Activated T-helper 1 cell treated with anti-CD3 and anti-CD28 coated beads, Interleukin-2, amount 50 U/mL, for 16 hours (primary cell): ENCODE results near the gene ILKAP.
"Not testable (repeated sequence)": the region's sequence is repeated elsewhere in the genome, so short reads cannot be mapped to it uniquely, and the experiment has no call there.

Experiments used
- DNase-seq, 2 donors: peaks; one replicate each; pipeline ENCODE4 v3.0.0-alpha.2; 2020; ENCODE audit warnings: low read depth in 1 of 2, low spot score in 1 of 2

The ILKAP gene

GRCh38 chr2:238202326-238203093 lies 985 bp downstream of the ILKAP start:
- no peak for DNase-seq

GRCh38 chr2:238190445-238190844 lies 13.1 kb downstream of the ILKAP start:
- no peak for DNase-seq

- no peak for DNase-seq
These were observed 15.6 kb downstream of the ILKAP start for GRCh38 chr2:238187618-238188548.

- no peak for DNase-seq
These were observed 19.7 kb downstream of the ILKAP start for GRCh38 chr2:238183821-238184220.

- DNase-seq, result no peak
These were observed 21.1 kb downstream of the ILKAP start for GRCh38 chr2:238182362-238182761.

GRCh38 chr2:238180554-238180953 lies 22.9 kb downstream of the ILKAP start:
- no peak for DNase-seq

GRCh38 chr2:238176613-238177012 lies 26.9 kb downstream of the ILKAP start:
- no peak for DNase-seq

GRCh38 chr2:238174701-238175100 lies 28.8 kb downstream of the ILKAP start:
- DNase-seq, result no peak

- no peak for DNase-seq
These were observed 29.2 kb downstream of the ILKAP start for GRCh38 chr2:238174291-238174690.

- DNase-seq, result no peak
These were observed 29.8 kb downstream of the ILKAP start for GRCh38 chr2:238173692-238174091.

GRCh38 chr2:238172439-238172838 lies 31.1 kb downstream of the ILKAP start:
- no peak for DNase-seq

GRCh38 chr2:238171575-238172187 lies 31.8 kb downstream of the ILKAP start:
- DNase-seq, result no peak

GRCh38 chr2:238171072-238171431 lies 32.4 kb downstream of the ILKAP start:
- not testable (repeated sequence) for DNase-seq

- no peak for DNase-seq
These were observed 33.0 kb downstream of the ILKAP start for GRCh38 chr2:238170386-238171071.

GRCh38 chr2:238169708-238170251 lies 33.7 kb downstream of the ILKAP start:
- DNase-seq, result no peak

GRCh38 chr2:238169048-238169707 lies 34.3 kb downstream of the ILKAP start:
- DNase-seq, result no peak

- DNase-seq, result no peak
These were observed 35.1 kb downstream of the ILKAP start for GRCh38 chr2:238168196-238169047.

GRCh38 chr2:238167761-238168160 lies 35.7 kb downstream of the ILKAP start:
- DNase-seq, result no peak

GRCh38 chr2:238167344-238167715 lies 36.2 kb downstream of the ILKAP start:
- DNase-seq, result no peak
